Body of pancreas (tissue), 4 donors: Measurements from ENCODE around the gene MREG. TPM values are rescaled to one million over a fixed set of nuclear protein-coding genes. Genes with fewer than 3 reads are reported as not detected.

Experiments used
- ATAC-seq: fragments of 150-250 bp; one replicate; pipeline ENCODE4 v1.9.1; 2016
- DNase-seq, 4 donors: peaks; one replicate each; pipeline ENCODE4 v3.0.0-alpha.2; 2019
- H3K27ac ChIP-seq, 4 donors: fragments of 200-600 bp; sonication (generic); 1 replicate in 3 of 4; 2 replicates in 1 of 4; pipeline versions ENCODE4 v1.5.1 to v1.6.1; 2016 to 2019; ENCODE audit warnings: mild to moderate bottlenecking in 1 of 4, mixed read lengths in 1 of 4, moderate library complexity in 1 of 4
- H3K27me3 ChIP-seq, 2 donors: fragments of 200-600 bp; sonication (generic); one replicate each; pipeline ENCODE4 v1.6.0; 2016; ENCODE audit warnings: mild to moderate bottlenecking in 1 of 2
- H3K36me3 ChIP-seq, 2 donors: fragments of 200-600 bp; sonication (generic); replicated peaks in 1 of 2; 2 replicates each; pipeline ENCODE4 v1.5.1; 2016; ENCODE audit warnings: low read depth in 2 of 2; ENCODE audit not compliant: insufficient read depth in 1 of 2
- H3K4me1 ChIP-seq: fragments of 200-600 bp; sonication (generic); one replicate; pipeline ENCODE4 v1.6.0; 2016
- H3K4me3 ChIP-seq, 2 donors: fragments of 200-600 bp; sonication (generic); 1 replicate in 1 of 2; 2 replicates in 1 of 2; pipeline ENCODE4 v1.5.1; 2016 to 2019
- H3K9me3 ChIP-seq, 3 donors: fragments of 200-600 bp; sonication (generic); 1 replicate in 2 of 3; 2 replicates in 1 of 3; pipeline ENCODE4 v1.5.1; 2016
- CTCF ChIP-seq, 7 experiments: fragments of 450-650 bp in 4 of 7; fragments of 200-600 bp in 3 of 7; sonication (generic) in 3 of 7; IDR thresholded peaks; one replicate each; pipeline ENCODE4 v1.5.1; 2016 to 2019; ENCODE audit warnings: antibody characterized with exemption in 7 of 7
- POLR2A ChIP-seq, 3 donors: fragments of 450-650 bp; IDR thresholded peaks; one replicate each; pipeline ENCODE4 v1.6.1; 2016; ENCODE audit warnings: antibody characterized with exemption in 3 of 3, mild to moderate bottlenecking in 2 of 3
- WGBS, 2 donors: methylation state at CpG; one replicate each; pipeline ENCODE4 v1.1.5; 2017; 5-methylcytosine and 5-hydroxymethylcytosine counted together
- intact Hi-C: fragments of 100-400 bp; cut with DNase I; formaldehyde crosslinking; loops from one replicate; pipeline ENCODE4 v1.15.1; 2023
- total RNA-seq, 2 donors: library from RNA; depleted of rRNA; stranded (reverse); fragments of >200 nt; gene quantifications; one replicate each; pipeline ENCODE4 v1.1.0, GENCODE V29; 2016

MREG gene
- total RNA-seq, 2 donors from 2014 or later = 3.6 TPM

GRCh38 chr2:215912299-215912842, 101.0 kb downstream of the MREG start:
- no peak overlapping the region for H3K4me3 ChIP-seq

GRCh38 chr2:215911301-215912085, 101.9 kb downstream of the MREG start:
- DNase-seq (no peak), ATAC-seq (no peak)
- Histone ChIP-seq H3K9me3 (no peaks in the 10 kb centered on the region), H3K4me3 (no peak overlapping the region), H3K27ac (no peak overlapping the region), H3K36me3 (no peaks in the 10 kb centered on the region), H3K4me1 (no peaks in the 10 kb centered on the region), H3K27me3 (no peaks in the 10 kb centered on the region)
- WGBS, 2 donors = 58 to 75% methylated on average over 8 of the region's 8 CpGs
- intact Hi-C loops = loop anchor here (10.0 kb wide), 1 partner anchor 457 kb away; no protein-coding TSS in a partner anchor
- TF ChIP-seq CTCF (IDR thresholded peaks at IDR 0.05) (no peak), POLR2A (IDR thresholded peaks at IDR 0.05) (no peak)

More at GRCh38 chr2:215912299-215912842, 101.0 kb downstream of the MREG start:
- H3K36me3 ChIP-seq = no peaks in the 10 kb centered on the region
- no peak for ATAC-seq
- TF ChIP-seq POLR2A (IDR thresholded peaks at IDR 0.05) (no peak), CTCF (IDR thresholded peaks at IDR 0.05) (no peak)
- intact Hi-C loops = loop anchor here (10.0 kb wide), 1 partner anchor 458 kb away; no protein-coding TSS in a partner anchor
- DNase-seq = no peak
- H3K4me1 ChIP-seq = no peaks in the 10 kb centered on the region
- WGBS, 2 donors = 24 to 25% methylated on average over 6 of the region's 6 CpGs
- no peaks in the 10 kb centered on the region for H3K9me3 ChIP-seq
- H3K27me3 ChIP-seq = no peaks in the 10 kb centered on the region
- no peak overlapping the region for H3K27ac ChIP-seq

- Histone ChIP-seq H3K27ac (no peak overlapping the region), H3K36me3 (no peaks in the 10 kb centered on the region), H3K9me3 (no peaks in the 10 kb centered on the region), H3K4me1 (no peaks in the 10 kb centered on the region), H3K27me3 (no peaks in the 10 kb centered on the region), H3K4me3 (no peak overlapping the region)
- TF ChIP-seq CTCF (IDR thresholded peaks at IDR 0.05) (no peak), POLR2A (IDR thresholded peaks at IDR 0.05) (no peak)
- intact Hi-C loops = loop anchor here (10.0 kb wide), 1 partner anchor 455 kb away; no protein-coding TSS in a partner anchor
- no peak for DNase-seq
- no peak for ATAC-seq
These were observed 103.2 kb downstream of the MREG start for GRCh38 chr2:215910180-215910579.

- H3K4me1 ChIP-seq = no peaks in the 10 kb centered on the region
- H3K27me3 ChIP-seq = no peaks in the 10 kb centered on the region
- no peaks in the 10 kb centered on the region for H3K36me3 ChIP-seq
- ATAC-seq (no peak), DNase-seq (no peak)
- intact Hi-C loops = no loop called here
- WGBS, 2 donors = 77 to 82% methylated on average over 9 of the region's 9 CpGs
- no peak overlapping the region for H3K4me3 ChIP-seq
- TF ChIP-seq POLR2A (IDR thresholded peaks at IDR 0.05) (no peak), CTCF (IDR thresholded peaks at IDR 0.05) (no peak)
- no peaks in the 10 kb centered on the region for H3K9me3 ChIP-seq
- no peak overlapping the region for H3K27ac ChIP-seq
These were observed 106.2 kb downstream of the MREG start for GRCh38 chr2:215907147-215907546.
